GM18870 (cell line): ENCODE data around the gene PDLIM5.
"Not testable (repeated sequence)": the region's sequence is repeated elsewhere in the genome, so short reads cannot be mapped to it uniquely, and the experiment has no call there.

Source experiments
- ATAC-seq: cut with Tn5 transposase; IDR thresholded peaks from one replicate; pipeline ENCODE4 v1.9.1; 2021; ENCODE audit warnings: moderate library complexity; ENCODE audit not compliant: unreplicated experiment

The PDLIM5 gene

GRCh38 chr4:94459462-94460161, 7.9 kb downstream of the PDLIM5 start:
- no peak for ATAC-seq

GRCh38 chr4:94461506-94461905, 9.8 kb downstream of the PDLIM5 start:
- ATAC-seq, result no peak

GRCh38 chr4:94462572-94462971, 10.8 kb downstream of the PDLIM5 start:
- no peak for ATAC-seq

- no peak for ATAC-seq
Observed at GRCh38 chr4:94463771-94464170, 12.0 kb downstream of the PDLIM5 start.

GRCh38 chr4:94466371-94466770, 14.6 kb downstream of the PDLIM5 start:
- ATAC-seq, result no peak

- no peak for ATAC-seq
Observed at GRCh38 chr4:94466923-94467322, 15.2 kb downstream of the PDLIM5 start.

- ATAC-seq, result no peak
Observed at GRCh38 chr4:94468093-94468769, 16.5 kb downstream of the PDLIM5 start.

GRCh38 chr4:94469221-94469784, 17.6 kb downstream of the PDLIM5 start:
- ATAC-seq, result no peak

- ATAC-seq, result no peak
Observed at GRCh38 chr4:94470132-94470531, 18.4 kb downstream of the PDLIM5 start.

GRCh38 chr4:94470782-94471181, 19.0 kb downstream of the PDLIM5 start:
- ATAC-seq, result not testable (repeated sequence)

- ATAC-seq, result no peak
Observed at GRCh38 chr4:94472056-94472826, 20.5 kb downstream of the PDLIM5 start.

- no peak for ATAC-seq
Observed at GRCh38 chr4:94475050-94475449, 23.3 kb downstream of the PDLIM5 start.

- ATAC-seq, result no peak
Observed at GRCh38 chr4:94475794-94476193, 24.1 kb downstream of the PDLIM5 start.

GRCh38 chr4:94477227-94477626, 25.5 kb downstream of the PDLIM5 start:
- no peak for ATAC-seq

GRCh38 chr4:94478805-94479204, 27.1 kb downstream of the PDLIM5 start:
- not testable (repeated sequence) for ATAC-seq

GRCh38 chr4:94479358-94480141, 27.8 kb downstream of the PDLIM5 start:
- no peak for ATAC-seq

GRCh38 chr4:94480362-94480951, 28.7 kb downstream of the PDLIM5 start:
- no peak for ATAC-seq

GRCh38 chr4:94483895-94484294, 32.2 kb downstream of the PDLIM5 start:
- no peak for ATAC-seq

GRCh38 chr4:94484818-94485217, 33.1 kb downstream of the PDLIM5 start:
- no peak for ATAC-seq

- no peak for ATAC-seq
Observed at GRCh38 chr4:94486372-94486801, 34.6 kb downstream of the PDLIM5 start.
